ENCODE data around the gene PSMC5.

The PSMC5 gene

DNA sequence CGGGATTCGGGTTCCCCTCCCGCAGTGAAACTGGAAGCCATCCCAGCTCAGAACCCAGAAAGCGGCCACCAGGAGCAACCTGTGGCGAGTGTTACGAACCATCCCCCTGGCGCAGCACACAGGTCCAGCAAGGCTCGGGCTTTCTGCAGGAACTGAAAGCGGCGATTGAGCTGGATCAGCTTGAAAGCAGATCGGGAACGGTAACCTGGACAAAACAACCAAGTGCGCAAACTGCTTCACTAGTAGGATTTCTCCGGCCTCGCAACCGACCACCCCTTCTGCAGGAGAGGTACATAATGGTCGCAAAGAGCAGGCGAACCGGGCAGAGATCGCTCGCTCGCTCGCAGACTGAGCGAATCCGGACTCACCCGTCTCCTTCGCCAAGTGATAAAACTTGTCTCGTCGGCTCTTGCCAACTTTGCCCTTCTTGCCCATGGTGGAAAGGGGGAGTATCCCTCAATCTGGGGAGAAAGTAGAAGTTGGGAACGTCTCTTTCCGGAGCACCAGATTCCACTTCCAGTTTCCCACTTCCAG is 696 bp upstream of the PSMC5 start:
- peak overlapping the region; percentile 61 for H3K4me3 ChIP-seq (ENCODE audit: low read depth, low read length)
- no peak for DNase-seq (ENCODE audit: low read depth)
- no peak for TF ChIP-seq CTCF (IDR thresholded peaks at IDR 0.05; ENCODE audit: insufficient read depth, low read depth, low read length, missing control alignments)

- TF ChIP-seq CTCF (IDR thresholded peaks at IDR 0.05; ENCODE audit: insufficient read depth, low read depth, low read length, missing control alignments): no peak
- no peak for DNase-seq (ENCODE audit: low read depth)
- H3K4me3 ChIP-seq (ENCODE audit: low read depth, low read length): peak overlapping the region; percentile 61
Measured at GRCh38 chr17:63827801-63828221, 580 bp downstream of the PSMC5 start.

GRCh38 chr17:63828936-63829335 is 1.7 kb downstream of the PSMC5 start:
- no peak for DNase-seq (ENCODE audit: low read depth)
- TF ChIP-seq CTCF (IDR thresholded peaks at IDR 0.05; ENCODE audit: insufficient read depth, low read depth, low read length, missing control alignments): no peak
- peak overlapping the region; percentile 61; the same call in 1 of the 2 replicates for H3K4me3 ChIP-seq (ENCODE audit: low read depth, low read length)

DNA sequence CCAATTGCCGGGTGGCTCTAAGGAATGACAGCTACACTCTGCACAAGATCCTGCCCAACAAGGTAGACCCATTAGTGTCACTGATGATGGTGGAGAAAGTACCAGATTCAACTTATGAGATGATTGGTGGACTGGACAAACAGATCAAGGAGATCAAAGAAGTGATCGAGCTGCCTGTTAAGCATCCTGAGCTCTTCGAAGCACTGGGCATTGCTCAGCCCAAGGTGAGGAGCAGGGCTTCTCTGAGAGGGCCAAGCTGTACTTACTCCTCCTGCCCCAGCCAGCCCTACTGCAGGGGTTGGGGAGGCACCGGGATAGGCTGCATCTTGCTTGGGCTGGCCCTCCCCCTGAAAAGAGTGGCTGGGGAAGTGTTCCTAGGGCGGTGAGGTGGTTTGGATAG is 3.0 kb downstream of the PSMC5 start:
- no peak for DNase-seq (ENCODE audit: low read depth)
- no peak for TF ChIP-seq CTCF (IDR thresholded peaks at IDR 0.05; ENCODE audit: insufficient read depth, low read depth, low read length, missing control alignments)
- H3K4me3 ChIP-seq (ENCODE audit: low read depth, low read length): no peak overlapping the region

GRCh38 chr17:63830904-63831491 is 3.8 kb downstream of the PSMC5 start:
- DNase-seq (ENCODE audit: low read depth): no peak

GRCh38 chr17:63831505-63831904 is 4.3 kb downstream of the PSMC5 start:
- DNase-seq (ENCODE audit: low read depth): no peak
- TF ChIP-seq CTCF (IDR thresholded peaks at IDR 0.05; ENCODE audit: insufficient read depth, low read depth, low read length, missing control alignments): no peak
- no peak overlapping the region for H3K4me3 ChIP-seq (ENCODE audit: low read depth, low read length)

More at GRCh38 chr17:63830904-63831491, 3.8 kb downstream of the PSMC5 start:
- no peak overlapping the region for H3K4me3 ChIP-seq (ENCODE audit: low read depth, low read length)
- no peak for TF ChIP-seq CTCF (IDR thresholded peaks at IDR 0.05; ENCODE audit: insufficient read depth, low read depth, low read length, missing control alignments)

GRCh38 chr17:63832014-63832413 is 4.8 kb downstream of the PSMC5 start:
- no peak for TF ChIP-seq CTCF (IDR thresholded peaks at IDR 0.05; ENCODE audit: insufficient read depth, low read depth, low read length, missing control alignments)
- no peak overlapping the region for H3K4me3 ChIP-seq (ENCODE audit: low read depth, low read length)
- no peak for DNase-seq (ENCODE audit: low read depth)
